ENCODE measurements around the gene ARAP1. TPM values are rescaled to one million over a fixed set of nuclear protein-coding genes. Genes with fewer than 3 reads are reported as not detected.

The ARAP1 gene
- polyA plus RNA-seq, 3 donors, result 48.7 to 487 (median 79.0) TPM

- intact Hi-C loops (cut with micrococcal nuclease), result no loop called here
- H3K27ac ChIP-seq (ENCODE audit: low read depth in 1 of 2, low read length in 2 of 2), result peak overlapping the region; percentile 39 to 85
- H3K9me3 Mint-ChIP-seq, result peaks cover 0 to 5% (median 3%) of the 10 kb centered on the region in 7 donors
- peaks cover 100% of the 10 kb centered on the region for H4K20me1 ChIP-seq (ENCODE audit: insufficient read depth, low read length)
- H3K4me2 ChIP-seq (replicated peaks; ENCODE audit: extremely low read depth, low read length, poor library complexity, severe bottlenecking), result no peak overlapping the region
- no peak overlapping the region for H3K9ac ChIP-seq (ENCODE audit: insufficient read depth, low read length, poor library complexity, severe bottlenecking)
- peaks cover 56 to 88% of the 10 kb centered on the region in 2 donors for H3K36me3 ChIP-seq (replicated peaks in 1 of 2; ENCODE audit: control insufficient read depth in 1 of 2, insufficient read depth in 2 of 2, low read length in 2 of 2)
- no peaks in the 10 kb centered on the region for H3K27me3 ChIP-seq (ENCODE audit: control insufficient read depth in 2 of 2, insufficient read depth in 2 of 2, low read length in 2 of 2)
- no peak overlapping the region for H3K4me3 Mint-ChIP-seq
- H2AFZ ChIP-seq (ENCODE audit: insufficient read depth, low read depth, low read length, poor library complexity, severe bottlenecking), result no peak overlapping the region
- peaks cover 100% of the 10 kb centered on the region for H3K79me2 ChIP-seq (ENCODE audit: insufficient read depth, low read length)
- peaks cover 86 to 98% of the 10 kb centered on the region in 2 donors for H3K4me1 ChIP-seq (ENCODE audit: control insufficient read depth in 1 of 2, insufficient read depth in 2 of 2, low read length in 2 of 2)
- no peak for DNase-seq
- H3K9me3 ChIP-seq (replicated peaks in 1 of 2; ENCODE audit: control insufficient read depth in 1 of 2, insufficient read depth in 1 of 2, low read length in 2 of 2), result peaks cover 0 to 5% of the 10 kb centered on the region in 2 donors
- H3K36me3 Mint-ChIP-seq, result peaks cover 81 to 92% of the 10 kb centered on the region in 2 donors
- H3K27ac Mint-ChIP-seq, result peak overlapping the region; percentile 67 to 98 (median 93)
- H3K4me1 Mint-ChIP-seq, result peaks cover 91% of the 10 kb centered on the region
- no peak overlapping the region for H3K4me3 ChIP-seq (replicated peaks in 1 of 3; ENCODE audit: low read depth in 2 of 3, low read length in 3 of 3)
- TF ChIP-seq CTCF (IDR thresholded peaks at IDR 0.05), result no peak
- no peaks in the 10 kb centered on the region for H3K27me3 Mint-ChIP-seq (ENCODE audit: low read depth in 3 of 3)
- 97% methylated on average over 36 of the region's 40 CpGs for WGBS (ENCODE audit: insufficient coverage)
Measured at GRCh38 chr11:72726266-72727220, 25.7 kb downstream of the ARAP1 start.

- no peak for TF ChIP-seq CTCF (IDR thresholded peaks at IDR 0.05)
- Histone ChIP-seq H4K20me1 (ENCODE audit: insufficient read depth, low read length) (peaks cover 100% of the 10 kb centered on the region), H3K9me3 (replicated peaks in 1 of 2; ENCODE audit: control insufficient read depth in 1 of 2, insufficient read depth in 1 of 2, low read length in 2 of 2) (no peaks in the 10 kb centered on the region), H2AFZ (ENCODE audit: insufficient read depth, low read depth, low read length, poor library complexity, severe bottlenecking) (no peak overlapping the region), H3K79me2 (ENCODE audit: insufficient read depth, low read length) (peaks cover 100% of the 10 kb centered on the region), H3K4me2 (replicated peaks; ENCODE audit: extremely low read depth, low read length, poor library complexity, severe bottlenecking) (peak overlapping the region; percentile 52), H3K36me3 (replicated peaks in 1 of 2; ENCODE audit: control insufficient read depth in 1 of 2, insufficient read depth in 2 of 2, low read length in 2 of 2) (peaks cover 52 to 88% of the 10 kb centered on the region in 2 donors), H3K4me3 (replicated peaks in 1 of 3; ENCODE audit: low read depth in 2 of 3, low read length in 3 of 3) (peak overlapping the region in 1 of 3 experiments; percentile 41), H3K27me3 (ENCODE audit: control insufficient read depth in 2 of 2, insufficient read depth in 2 of 2, low read length in 2 of 2) (no peaks in the 10 kb centered on the region), H3K27ac (ENCODE audit: low read depth in 1 of 2, low read length in 2 of 2) (peak overlapping the region; percentile 39 to 85), H3K9ac (ENCODE audit: insufficient read depth, low read length, poor library complexity, severe bottlenecking) (no peak overlapping the region), H3K4me1 (ENCODE audit: control insufficient read depth in 1 of 2, insufficient read depth in 2 of 2, low read length in 2 of 2) (peaks cover 86 to 98% of the 10 kb centered on the region in 2 donors)
- Mint-ChIP-seq H3K4me3 (peak overlapping the region in 1 of 2 donors; percentile 52), H3K27me3 (ENCODE audit: low read depth in 3 of 3) (no peaks in the 10 kb centered on the region), H3K27ac (peak overlapping the region; percentile 88 to 98 (median 94)), H3K36me3 (peaks cover 81 to 92% of the 10 kb centered on the region in 2 donors), H3K9me3 (no peaks in the 10 kb centered on the region), H3K4me1 (peaks cover 91% of the 10 kb centered on the region)
- WGBS (ENCODE audit: insufficient coverage), result 86% methylated on average over 2 of the region's 4 CpGs
- DNase-seq, result no peak
- intact Hi-C loops (cut with micrococcal nuclease), result no loop called here
Measured at GRCh38 chr11:72725724-72726028, 26.5 kb downstream of the ARAP1 start.
